ENCODE results near the gene WHAMM.
"Not testable (repeated sequence)": the region's sequence is repeated elsewhere in the genome, so short reads cannot be mapped to it uniquely, and the experiment has no call there.

Gene WHAMM

GRCh38 chr15:82799183-82799841 lies 10.1 kb upstream of the WHAMM start:
- no peak for DNase-seq

GRCh38 chr15:82802497-82802896 lies 6.9 kb upstream of the WHAMM start:
- DNase-seq = no peak

GRCh38 chr15:82803793-82804574 lies 5.4 kb upstream of the WHAMM start:
- DNase-seq = no peak

GRCh38 chr15:82804575-82804949 lies 4.9 kb upstream of the WHAMM start:
- no peak for DNase-seq

- DNase-seq = peak in 3 of 51 donors; percentile 4 to 15 (median 8)
Observed at GRCh38 chr15:82805994-82806406, 3.4 kb upstream of the WHAMM start, which contains the start of gene FSD2. Gene FSD2, minus strand, starts transcription at chr15:82806069. Its CDS starts 18,679 bp downstream, at chr15:82787390.

GRCh38 chr15:82807920-82808633 lies 1.4 kb upstream of the WHAMM start:
- DNase-seq = no peak

GRCh38 chr15:82808634-82809041 lies 790 bp upstream of the WHAMM start:
- DNase-seq = peak in 1 of 51 donors; percentile 23

- peak in 15 of 51 donors; percentile 14 to 69 (median 39) for DNase-seq
Observed at GRCh38 chr15:82810061-82810889, 847 bp downstream of the WHAMM start.

- peak in 2 of 51 donors; percentile 12 to 25 for DNase-seq
Observed at GRCh38 chr15:82810890-82811426, 1.5 kb downstream of the WHAMM start.

GRCh38 chr15:82812994-82813393 lies 3.6 kb downstream of the WHAMM start:
- DNase-seq = no peak

GRCh38 chr15:82820128-82820527 lies 10.7 kb downstream of the WHAMM start:
- no peak for DNase-seq

GRCh38 chr15:82821396-82821795 lies 12.0 kb downstream of the WHAMM start:
- not testable (repeated sequence) for DNase-seq

- DNase-seq = not testable (repeated sequence)
Observed at GRCh38 chr15:82821851-82822250, 12.4 kb downstream of the WHAMM start.

GRCh38 chr15:82823049-82823448 lies 13.6 kb downstream of the WHAMM start:
- no peak for DNase-seq

- no peak for DNase-seq
Observed at GRCh38 chr15:82828075-82828474, 18.6 kb downstream of the WHAMM start.

- no peak for DNase-seq
Observed at GRCh38 chr15:82829234-82829633, 19.8 kb downstream of the WHAMM start.

- no peak for DNase-seq
Observed at GRCh38 chr15:82830427-82831173, 21.2 kb downstream of the WHAMM start.

GRCh38 chr15:82831894-82832600 lies 22.6 kb downstream of the WHAMM start:
- no peak for DNase-seq

- peak in 2 of 51 donors; percentile 22 to 55 for DNase-seq
Observed at GRCh38 chr15:82832601-82833361, 23.4 kb downstream of the WHAMM start.
